BE2C (cell line): ENCODE results near the gene ST6GALNAC2.
A peak's percentile ranks its signal among the peaks of the same experiment; 100 is the strongest.
"Not testable (repeated sequence)": the region's sequence is repeated elsewhere in the genome, so short reads cannot be mapped to it uniquely, and the experiment has no call there.

Source experiments
- DNase-seq: peaks from one replicate; pipeline ENCODE4 v3.0.0-alpha.2; 2020
- H3K27me3 ChIP-seq: fragments of 250-450 bp; sonication (Bioruptor Pico); 2 replicates; pipeline ENCODE4 v1.5.1; 2020; ENCODE audit warnings: mild to moderate bottlenecking
- H3K36me3 ChIP-seq: fragments of 250-450 bp; sonication (Bioruptor Pico); 2 replicates; pipeline ENCODE4 v1.5.1; 2020; ENCODE audit warnings: mild to moderate bottlenecking
- H3K4me1 ChIP-seq: fragments of 250-450 bp; sonication (Bioruptor Pico); 2 replicates; pipeline ENCODE4 v1.5.1; 2020
- H3K4me3 ChIP-seq: 2 replicates; pipeline ENCODE4 v1.5.1; 2011; ENCODE audit warnings: low read depth, low read length
- H3K9me3 ChIP-seq: fragments of 250-450 bp; sonication (Bioruptor Pico); 2 replicates; pipeline ENCODE4 v1.5.1; 2020
- CTCF ChIP-seq: IDR thresholded peaks from 2 replicates; pipeline ENCODE4 v1.5.1; 2012; ENCODE audit warnings: mild to moderate bottlenecking, low read depth, low read length

Gene ST6GALNAC2

GRCh38 chr17:76537578-76538280, 47.9 kb downstream of the ST6GALNAC2 start, which contains the start of gene CYGB:
CYGB (minus strand) TSS chr17:76537709; CDS start chr17:76537542, 167 bp downstream.
- no peaks in the 10 kb centered on the region for H3K9me3 ChIP-seq
- TF ChIP-seq CTCF = no peak
- DNase-seq = peak; percentile 92
- H3K27me3 ChIP-seq = no peaks in the 10 kb centered on the region
- H3K4me1 ChIP-seq = peaks cover 41% of the 10 kb centered on the region
- H3K36me3 ChIP-seq = peaks cover 43% of the 10 kb centered on the region
- peak within 1 kb of the TSS; percentile 84 for H3K4me3 ChIP-seq

GRCh38 chr17:76537288-76537577, 48.4 kb downstream of the ST6GALNAC2 start:
- TF ChIP-seq CTCF = no peak
- peaks cover 46% of the 10 kb centered on the region for H3K36me3 ChIP-seq
- peak overlapping the region; percentile 84 for H3K4me3 ChIP-seq
- H3K9me3 ChIP-seq = no peaks in the 10 kb centered on the region
- H3K27me3 ChIP-seq = no peaks in the 10 kb centered on the region
- peak; percentile 54 for DNase-seq
- peaks cover 37% of the 10 kb centered on the region for H3K4me1 ChIP-seq

GRCh38 chr17:76536511-76537287, 49.0 kb downstream of the ST6GALNAC2 start:
- no peak for TF ChIP-seq CTCF
- Histone ChIP-seq H3K27me3 (no peaks in the 10 kb centered on the region), H3K36me3 (peaks cover 51% of the 10 kb centered on the region), H3K9me3 (no peaks in the 10 kb centered on the region), H3K4me3 (peak overlapping the region; percentile 84), H3K4me1 (peaks cover 34% of the 10 kb centered on the region)
- no peak for DNase-seq

GRCh38 chr17:76535788-76536510, 49.7 kb downstream of the ST6GALNAC2 start:
- no peak for DNase-seq
- Histone ChIP-seq H3K4me3 (peak overlapping the region; percentile 84), H3K9me3 (no peaks in the 10 kb centered on the region), H3K36me3 (peaks cover 58% of the 10 kb centered on the region), H3K4me1 (peaks cover 34% of the 10 kb centered on the region), H3K27me3 (no peaks in the 10 kb centered on the region)
- no peak for TF ChIP-seq CTCF

GRCh38 chr17:76534831-76535732, 50.6 kb downstream of the ST6GALNAC2 start:
- TF ChIP-seq CTCF = no peak
- DNase-seq = no peak
- peaks cover 67% of the 10 kb centered on the region for H3K36me3 ChIP-seq
- peaks cover 37% of the 10 kb centered on the region for H3K4me1 ChIP-seq
- H3K9me3 ChIP-seq = no peaks in the 10 kb centered on the region
- no peaks in the 10 kb centered on the region for H3K27me3 ChIP-seq
- peak overlapping the region; percentile 84 for H3K4me3 ChIP-seq

GRCh38 chr17:76533640-76534359, 51.9 kb downstream of the ST6GALNAC2 start:
- not testable (repeated sequence) for H3K27me3 ChIP-seq, H3K9me3 ChIP-seq, DNase-seq
- Histone ChIP-seq H3K4me3 (peak overlapping the region; percentile 84; the same call in 1 of the 2 replicates), H3K4me1 (peaks cover 38% of the 10 kb centered on the region), H3K36me3 (peaks cover 73% of the 10 kb centered on the region)
